Stimulated activated CD4-positive, alpha-beta T cell treated with anti-CD3 and anti-CD28 coated beads, Interleukin-4, amount 100 ng/mL, for 48 hours (primary cell): ENCODE measurements around the gene TP53INP2.
A peak's percentile ranks its signal among the peaks of the same experiment; 100 is the strongest.
"Not testable (repeated sequence)": the region's sequence is repeated elsewhere in the genome, so short reads cannot be mapped to it uniquely, and the experiment has no call there.

Experiments
- DNase-seq, 2 donors: peaks; one replicate each; pipeline ENCODE4 v3.0.0-alpha.2; 2020; ENCODE audit warnings: low read depth in 2 of 2

TP53INP2 gene

DNA sequence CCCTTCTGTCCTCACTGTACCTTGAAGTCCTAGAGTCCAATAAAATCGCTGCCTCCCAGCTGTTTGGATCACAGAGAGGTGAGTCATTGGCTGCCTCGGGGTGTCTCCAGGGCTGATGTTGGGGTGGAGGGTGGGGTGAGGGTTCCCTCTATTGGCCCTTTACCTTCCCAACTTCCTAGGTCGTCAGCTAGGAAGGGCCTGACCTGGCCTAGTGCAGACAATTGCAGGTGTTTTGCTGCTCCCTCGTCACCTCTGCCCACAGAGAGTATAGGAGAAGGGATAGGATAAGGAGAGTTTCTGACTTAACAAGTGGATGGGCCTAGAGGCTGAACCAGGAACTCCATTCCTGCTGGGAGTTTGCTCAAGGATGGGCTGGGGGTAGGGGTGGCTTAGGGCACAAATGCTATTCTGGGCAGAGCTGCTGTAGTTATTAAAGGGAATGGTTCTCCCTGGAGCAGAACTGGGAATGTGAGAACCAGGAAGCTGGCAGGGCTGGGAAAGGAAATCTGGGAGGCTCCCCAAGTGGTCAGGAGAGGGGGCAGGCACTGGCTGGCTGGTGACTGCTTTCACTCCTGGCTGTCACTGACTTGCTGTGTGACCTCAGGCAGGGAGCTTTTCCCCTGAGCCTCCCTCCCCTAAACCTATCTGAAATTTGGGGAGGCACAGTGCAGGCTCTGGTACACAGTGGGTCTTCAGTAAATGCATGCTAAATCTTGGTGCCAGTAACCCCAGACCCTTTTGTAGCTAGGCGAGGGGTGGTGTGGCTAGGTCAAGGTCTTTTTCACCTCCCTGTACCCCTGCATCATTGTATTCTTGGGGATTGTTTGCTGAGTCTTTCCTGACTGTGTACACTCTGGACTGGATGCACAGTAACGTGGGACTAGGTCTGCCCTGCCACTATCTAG lies 1.5 kb downstream of the TP53INP2 start:
- DNase-seq = no peak

DNA sequence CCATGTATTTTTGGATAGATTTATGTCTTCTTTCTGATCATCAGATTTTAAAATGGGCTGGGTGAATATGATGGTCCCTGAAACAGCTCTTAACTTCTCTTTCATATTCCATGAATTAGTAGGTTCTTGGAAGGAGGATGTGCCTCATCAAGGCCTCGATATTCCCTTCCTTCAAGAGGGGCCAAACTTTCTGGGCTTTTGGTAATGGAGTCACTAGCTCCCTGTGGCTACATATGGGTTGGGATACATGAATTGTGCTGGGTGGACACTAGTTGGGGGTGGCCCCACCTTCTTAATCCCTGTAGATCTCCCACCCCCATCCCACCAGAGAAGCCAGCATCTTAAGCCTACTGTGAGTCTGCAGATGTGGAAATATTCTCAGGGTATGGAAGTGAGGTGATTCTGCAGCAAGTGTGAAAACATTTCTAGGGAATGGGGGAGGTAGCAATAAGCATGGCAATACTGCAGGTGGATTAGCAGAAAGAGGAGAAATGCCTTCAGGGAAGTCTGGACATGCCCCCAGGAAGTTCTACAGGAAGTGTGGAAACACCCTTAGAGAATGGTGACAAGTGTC lies 2.2 kb downstream of the TP53INP2 start:
- DNase-seq = no peak

DNA sequence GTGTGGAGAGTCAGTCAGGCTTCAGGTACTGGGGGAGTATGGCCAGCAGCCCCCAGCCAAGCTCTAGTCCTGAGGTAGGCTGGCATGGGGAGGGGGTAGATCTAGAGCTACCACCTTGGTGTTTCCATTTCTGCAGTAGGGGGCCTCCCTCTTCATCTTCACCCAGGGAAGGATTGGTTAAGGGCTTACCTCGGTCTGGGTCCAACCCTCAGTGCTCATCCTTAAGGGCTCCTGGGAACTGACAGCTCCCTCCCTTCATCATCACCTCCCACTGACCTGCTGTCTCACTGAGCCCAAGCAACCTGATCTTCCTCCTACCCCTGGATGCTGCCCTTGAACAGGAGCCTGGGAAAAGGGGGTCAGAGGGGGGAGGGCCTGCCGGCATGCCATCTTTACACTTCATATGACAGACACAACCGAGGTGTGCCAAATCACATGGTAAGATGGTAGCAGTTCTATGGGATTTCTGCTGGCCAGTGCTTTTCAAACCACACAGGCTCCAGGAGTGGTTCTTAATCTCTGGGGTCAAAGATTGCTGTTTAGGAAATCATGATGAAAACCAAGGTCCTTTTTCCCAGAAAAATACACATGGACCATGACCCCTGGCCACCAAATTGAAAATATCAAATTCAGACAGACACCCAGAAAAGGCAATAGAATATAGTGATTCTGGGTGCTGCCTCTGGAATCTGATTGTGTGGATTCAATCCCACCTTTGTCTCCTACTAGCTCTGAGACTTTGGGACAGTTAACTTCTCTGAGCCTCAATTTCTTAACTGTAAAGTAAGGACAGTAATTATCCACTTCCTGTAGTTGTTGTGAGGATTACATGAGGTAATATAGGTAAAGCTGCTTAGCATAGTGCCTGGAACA lies 3.0 kb downstream of the TP53INP2 start:
- DNase-seq = no peak

DNA sequence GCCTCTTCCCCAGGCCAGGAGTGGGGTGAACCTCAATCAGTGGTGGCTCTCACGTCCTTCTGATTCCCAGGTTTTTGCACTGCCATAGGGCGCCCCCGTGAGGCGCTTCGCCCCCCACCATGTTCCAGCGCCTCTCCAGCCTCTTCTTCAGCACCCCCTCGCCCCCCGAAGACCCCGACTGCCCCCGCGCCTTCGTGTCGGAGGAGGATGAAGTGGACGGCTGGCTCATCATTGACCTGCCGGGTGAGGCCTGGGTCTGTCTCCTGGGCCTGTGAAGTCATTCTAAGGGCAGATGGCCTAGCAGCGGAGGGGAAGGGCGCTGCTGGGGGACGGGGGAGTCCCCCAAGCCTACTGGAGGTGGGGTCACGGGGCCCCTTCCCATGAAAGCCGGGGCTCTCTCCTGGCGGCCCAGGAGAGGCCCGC lies 4.5 kb downstream of the TP53INP2 start:
- DNase-seq = peak; percentile 45 to 47

DNA sequence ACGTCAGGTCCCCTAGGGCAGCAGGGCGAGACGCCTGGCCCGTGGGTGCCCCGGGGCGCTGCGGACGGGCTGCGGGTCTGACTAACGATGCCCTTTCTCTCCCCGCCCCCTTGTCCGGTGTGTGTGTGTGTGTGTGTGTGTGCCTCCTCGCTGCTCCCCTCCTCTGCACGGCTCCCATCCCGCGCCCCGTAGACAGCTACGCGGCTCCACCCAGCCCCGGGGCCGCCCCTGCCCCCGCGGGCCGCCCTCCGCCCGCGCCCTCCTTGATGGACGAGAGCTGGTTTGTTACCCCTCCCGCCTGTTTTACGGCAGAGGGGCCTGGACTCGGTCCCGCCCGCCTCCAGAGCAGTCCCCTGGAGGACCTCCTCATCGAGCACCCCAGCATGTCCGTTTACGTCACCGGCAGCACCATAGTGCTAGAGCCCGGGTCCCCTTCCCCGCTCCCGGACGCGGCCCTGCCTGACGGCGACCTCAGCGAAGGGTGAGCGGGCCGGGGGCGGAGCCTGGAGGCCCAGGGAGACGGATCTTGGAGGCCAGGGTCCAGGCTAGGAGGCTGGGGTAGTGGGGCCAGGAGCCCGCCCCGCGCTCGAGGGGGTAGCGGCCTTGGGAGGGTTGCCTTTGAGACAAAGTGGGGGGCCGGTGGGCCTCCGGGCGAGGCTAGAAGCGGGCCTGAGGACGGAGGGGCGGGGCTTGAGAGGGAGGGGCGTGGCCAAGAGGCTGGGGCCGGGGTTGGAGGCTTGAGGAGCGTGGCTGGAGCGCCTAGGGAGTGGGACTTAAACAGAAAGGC lies 5.1 kb downstream of the TP53INP2 start:
- DNase-seq = peak; percentile 79 to 82

DNA sequence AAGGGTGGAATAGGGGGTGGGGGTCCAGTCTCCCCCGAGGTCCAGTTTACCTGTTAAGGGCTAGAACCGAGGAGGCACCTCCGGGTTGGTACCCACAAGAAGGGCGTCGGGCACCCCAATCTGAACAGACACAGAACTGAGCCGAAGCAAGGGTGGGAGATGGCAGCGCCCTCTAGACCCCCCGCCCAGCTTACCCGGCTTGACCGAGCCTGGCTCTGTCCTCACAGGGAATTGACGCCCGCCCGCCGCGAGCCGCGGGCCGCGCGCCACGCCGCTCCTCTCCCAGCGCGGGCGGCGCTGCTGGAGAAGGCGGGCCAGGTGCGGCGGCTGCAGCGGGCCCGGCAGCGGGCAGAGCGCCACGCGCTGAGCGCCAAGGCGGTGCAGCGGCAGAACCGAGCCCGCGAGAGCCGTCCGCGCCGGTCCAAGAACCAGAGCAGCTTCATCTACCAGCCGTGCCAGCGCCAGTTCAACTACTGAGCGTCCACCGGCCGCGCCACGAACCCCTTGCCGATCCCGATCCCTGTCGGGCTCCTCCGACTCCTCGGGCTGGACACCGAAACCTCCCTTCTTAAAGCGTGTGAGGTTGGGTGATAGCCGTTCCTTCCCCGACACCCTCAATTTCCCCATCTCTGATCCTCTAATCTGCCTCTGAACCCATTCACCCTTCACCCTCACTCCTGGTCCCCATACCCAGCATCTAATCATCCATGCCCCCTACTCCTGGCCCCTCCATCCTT lies 5.9 kb downstream of the TP53INP2 start:
- DNase-seq = no peak

DNA sequence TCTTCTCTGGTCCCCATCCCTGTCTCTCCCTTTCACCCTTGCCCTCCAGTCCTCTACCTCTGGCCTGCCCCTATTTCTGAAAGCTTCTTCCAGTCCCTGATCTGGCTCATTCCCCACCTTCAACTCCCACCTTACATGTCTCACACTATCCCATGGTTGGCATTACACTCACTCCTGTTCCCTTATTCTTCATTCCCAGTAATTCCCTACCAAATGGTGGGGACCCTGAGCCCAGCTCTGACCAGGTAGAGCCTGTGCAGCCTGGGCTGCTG lies 6.4 kb downstream of the TP53INP2 start:
- DNase-seq = no peak

DNA sequence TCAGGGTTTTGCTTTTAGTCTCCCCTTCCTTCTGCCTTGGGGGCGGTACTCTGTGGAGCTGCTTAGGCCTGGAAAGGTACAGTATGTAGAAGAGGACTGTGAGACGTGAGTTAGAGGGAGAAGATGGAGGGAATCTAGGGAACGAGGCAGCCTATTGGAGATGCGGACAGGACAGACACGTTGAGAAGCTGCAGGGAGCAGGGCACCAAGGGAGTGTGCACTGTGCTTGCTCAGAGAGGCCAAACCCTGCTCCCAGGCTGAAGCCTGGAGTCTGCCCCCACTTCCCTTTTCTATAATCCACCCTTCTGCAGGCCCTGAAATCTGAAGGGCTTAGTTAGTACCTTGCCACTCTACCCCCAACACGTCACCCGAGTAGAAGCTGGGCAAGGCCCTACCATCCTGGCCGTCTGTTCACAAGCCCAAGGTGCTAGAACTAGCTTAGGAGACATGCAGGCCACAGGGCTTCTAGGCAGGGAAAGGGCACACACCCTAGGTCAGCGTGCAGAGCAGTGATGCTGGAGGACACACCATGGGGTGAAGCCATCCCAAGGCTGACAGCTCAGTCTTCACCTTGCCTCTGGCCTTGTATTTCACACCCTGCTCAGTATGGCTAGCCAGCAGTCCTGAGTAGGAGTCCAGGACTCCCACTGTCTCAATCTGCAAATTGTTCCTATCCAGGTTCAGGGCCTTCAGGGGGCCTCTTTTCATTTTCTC lies 6.9 kb downstream of the TP53INP2 start:
- no peak for DNase-seq

DNA sequence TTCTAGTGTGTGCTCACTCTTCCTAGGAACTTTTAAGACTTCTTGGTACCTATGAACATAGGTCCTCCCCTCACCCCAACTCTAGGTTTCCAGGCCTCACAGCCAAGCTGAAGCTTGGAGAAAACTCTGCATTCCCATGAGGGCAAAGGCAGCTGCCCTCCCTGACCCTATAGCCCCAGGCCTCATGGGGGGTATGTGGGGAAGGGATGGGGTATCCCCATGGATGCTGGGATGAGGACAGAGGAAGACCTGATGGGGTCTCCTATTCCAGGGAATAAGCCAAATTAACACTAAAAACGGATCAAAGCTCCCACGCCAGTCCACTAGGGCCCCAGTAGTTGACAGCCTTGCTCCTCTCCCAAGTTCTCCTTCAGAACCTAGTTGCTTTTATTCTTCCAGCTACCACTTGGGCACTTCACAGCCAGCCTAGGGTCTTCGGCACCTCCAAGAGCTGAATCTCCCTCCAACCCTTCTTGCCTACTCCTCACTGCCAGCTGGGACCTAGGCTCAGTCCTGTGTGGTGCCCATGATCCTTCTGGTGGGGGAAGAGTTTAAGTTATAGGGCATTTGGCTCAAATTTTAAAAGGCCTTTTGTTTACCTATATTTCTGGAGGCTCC lies 7.8 kb downstream of the TP53INP2 start:
- no peak for DNase-seq

DNA sequence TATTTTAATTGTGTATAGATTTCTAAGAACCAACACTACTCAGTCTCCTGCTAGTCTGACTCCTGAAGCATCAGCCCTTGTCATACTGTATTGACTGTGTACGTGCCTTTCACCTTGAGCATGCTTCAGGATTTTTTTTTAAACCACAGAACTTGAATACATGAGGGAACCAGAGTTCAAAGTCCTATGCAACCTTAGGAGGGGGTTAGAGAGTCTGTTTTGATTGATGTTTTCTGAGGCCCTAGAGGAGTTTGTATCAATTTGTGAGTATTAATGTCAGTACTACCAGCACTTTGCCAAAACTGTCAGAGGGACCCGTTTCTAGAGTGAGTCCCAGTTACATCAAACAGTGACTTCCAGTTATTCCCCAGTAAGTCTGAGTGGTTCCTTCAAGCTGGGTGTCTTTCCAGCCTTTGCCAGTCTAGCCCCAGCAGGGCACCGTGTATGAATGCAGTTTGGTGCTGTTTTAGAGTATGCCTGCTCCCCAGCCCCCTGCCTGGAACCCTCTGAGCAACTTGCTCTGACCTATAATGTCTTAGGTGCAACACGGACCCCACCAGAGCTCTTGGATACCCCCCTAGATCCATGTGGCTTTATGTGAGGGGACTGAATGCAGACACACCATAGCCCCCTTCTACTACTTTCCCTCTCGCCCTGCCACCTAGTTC lies 8.5 kb downstream of the TP53INP2 start:
- no peak for DNase-seq

DNA sequence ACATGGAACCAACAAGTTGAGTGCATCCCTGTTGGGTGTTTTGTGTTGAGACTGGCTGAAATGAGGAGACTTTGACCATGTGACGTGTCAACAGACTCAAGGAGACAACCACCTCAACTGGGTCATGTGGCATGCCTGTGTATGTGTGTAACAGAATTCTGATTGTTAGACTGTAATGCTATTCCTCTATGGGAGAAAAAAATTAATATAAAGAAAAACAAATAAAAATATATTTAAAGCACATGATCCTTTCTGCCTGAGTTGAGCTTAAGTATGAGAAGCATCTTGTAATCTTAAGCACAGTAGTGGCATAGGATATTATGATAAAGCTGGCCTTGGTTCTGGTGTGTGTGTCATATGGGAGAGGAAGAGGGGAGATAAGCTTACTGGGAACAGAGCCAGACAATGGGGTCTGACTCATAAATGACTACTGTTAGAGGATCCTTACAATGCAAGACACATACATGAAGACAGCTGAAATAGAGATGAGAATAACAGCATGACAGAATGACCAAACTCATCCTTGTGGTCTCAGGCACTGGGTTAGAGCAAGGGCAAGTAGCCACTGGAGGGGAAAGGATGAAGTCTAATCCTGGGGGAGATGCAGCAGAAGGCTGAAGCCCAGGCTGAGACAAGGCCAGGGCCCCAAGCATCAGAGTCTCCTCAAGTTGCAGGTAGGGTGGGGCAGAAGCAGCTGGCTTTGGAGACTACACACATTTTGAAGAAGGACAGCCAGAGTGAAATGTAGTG lies 9.2 kb downstream of the TP53INP2 start:
- DNase-seq = no peak

DNA sequence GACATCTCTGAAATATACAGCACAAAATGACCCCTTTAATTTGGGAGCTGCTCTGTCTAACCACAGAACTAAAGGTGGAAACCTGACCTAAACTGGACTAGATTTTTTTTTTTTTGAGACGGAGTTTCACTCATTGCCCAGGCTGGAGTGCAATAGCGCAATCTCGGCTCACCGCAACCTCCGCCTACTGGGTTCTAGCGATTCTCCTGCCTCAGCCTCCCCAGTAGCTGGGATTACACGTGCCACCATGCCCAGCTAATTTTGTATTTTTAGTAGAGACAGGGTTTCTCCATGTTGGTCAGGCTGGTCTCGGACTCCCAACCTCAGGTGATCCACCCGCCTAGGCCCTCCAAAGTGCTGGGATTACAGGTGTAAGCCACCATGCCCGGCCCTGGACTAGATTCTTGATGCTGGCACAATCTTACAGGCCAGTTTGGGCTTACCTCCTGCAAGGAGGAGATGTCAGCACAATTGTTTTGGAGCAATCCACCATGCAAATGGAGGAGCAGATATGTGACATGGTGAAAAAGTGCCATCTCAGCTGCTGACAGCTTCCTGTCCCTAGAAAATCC lies 9.9 kb downstream of the TP53INP2 start:
- DNase-seq = not testable (repeated sequence)

DNA sequence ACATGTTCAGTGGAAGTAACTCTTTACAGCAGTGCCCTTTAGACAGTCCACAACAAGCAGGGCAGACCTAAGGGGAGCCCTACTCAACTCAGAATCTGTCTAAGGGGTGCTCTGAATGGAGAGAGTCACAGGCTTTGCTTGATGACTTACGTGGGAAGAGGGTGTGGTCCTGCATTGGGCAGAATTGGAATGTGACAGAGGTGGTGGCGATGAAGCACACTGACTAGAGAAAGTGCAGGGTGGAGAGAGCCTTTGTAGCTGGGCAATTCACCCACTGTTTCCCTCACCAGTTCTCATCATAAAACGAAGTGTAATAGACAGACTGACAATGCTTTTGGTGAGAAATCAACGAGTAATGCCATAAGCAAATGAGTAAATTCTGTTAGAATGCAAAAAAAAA lies 11.2 kb downstream of the TP53INP2 start:
- no peak for DNase-seq

DNA sequence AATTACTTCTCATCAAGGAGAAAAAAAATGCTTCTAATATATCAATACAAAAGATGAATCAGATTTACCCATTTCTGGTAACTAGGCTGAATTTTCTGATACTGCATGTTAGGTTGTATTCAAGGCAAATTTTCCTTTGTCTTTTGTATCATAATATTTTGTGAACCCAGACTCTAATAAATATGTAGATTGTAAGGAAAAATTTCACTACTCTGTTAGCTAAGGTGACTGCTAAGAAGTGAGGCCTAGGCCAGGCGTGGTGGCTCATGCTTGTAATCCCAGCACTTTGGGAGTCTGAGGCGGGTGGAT lies 12.7 kb downstream of the TP53INP2 start:
- DNase-seq = no peak

DNA sequence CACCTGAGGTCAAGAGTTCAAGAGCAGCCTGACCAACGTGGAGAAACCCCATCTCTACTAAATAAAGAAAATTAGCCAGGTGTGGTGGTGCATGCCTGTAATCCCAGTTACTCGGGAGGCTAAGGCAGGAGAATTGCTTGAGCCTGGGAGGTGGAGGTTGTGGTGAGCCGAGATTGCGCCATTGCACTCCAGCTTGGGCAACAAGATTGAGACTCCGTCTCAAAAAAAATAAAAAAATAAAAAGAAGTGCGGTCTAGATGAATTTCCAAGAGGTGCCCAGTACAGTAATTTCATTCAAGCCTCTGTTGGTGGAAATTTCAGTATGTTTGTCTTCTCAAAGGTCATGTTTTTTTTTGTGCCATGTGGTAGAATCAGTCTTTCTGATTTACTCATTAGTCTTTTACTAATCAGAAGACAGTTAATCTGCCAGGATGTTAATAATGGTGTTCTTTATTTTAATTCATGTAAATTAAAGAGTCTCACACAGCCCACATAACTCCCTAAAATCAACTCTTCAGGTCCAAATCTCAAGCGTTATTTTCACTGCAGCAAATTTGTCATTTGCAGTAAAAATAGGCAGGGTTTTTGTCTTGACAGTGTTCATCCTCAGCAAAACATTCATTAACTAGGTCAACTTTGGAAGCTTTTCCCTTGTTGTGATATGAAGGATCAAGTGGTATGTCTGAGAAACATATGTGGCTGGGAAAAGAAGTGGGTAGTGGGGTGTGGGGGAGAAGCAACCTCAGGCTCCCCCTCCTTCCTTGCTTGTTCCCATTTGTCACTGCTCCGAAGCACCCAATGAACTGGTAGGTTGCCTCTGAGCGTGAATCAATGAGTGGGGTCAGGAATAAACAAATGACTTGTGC lies 13.3 kb downstream of the TP53INP2 start:
- no peak for DNase-seq

DNA sequence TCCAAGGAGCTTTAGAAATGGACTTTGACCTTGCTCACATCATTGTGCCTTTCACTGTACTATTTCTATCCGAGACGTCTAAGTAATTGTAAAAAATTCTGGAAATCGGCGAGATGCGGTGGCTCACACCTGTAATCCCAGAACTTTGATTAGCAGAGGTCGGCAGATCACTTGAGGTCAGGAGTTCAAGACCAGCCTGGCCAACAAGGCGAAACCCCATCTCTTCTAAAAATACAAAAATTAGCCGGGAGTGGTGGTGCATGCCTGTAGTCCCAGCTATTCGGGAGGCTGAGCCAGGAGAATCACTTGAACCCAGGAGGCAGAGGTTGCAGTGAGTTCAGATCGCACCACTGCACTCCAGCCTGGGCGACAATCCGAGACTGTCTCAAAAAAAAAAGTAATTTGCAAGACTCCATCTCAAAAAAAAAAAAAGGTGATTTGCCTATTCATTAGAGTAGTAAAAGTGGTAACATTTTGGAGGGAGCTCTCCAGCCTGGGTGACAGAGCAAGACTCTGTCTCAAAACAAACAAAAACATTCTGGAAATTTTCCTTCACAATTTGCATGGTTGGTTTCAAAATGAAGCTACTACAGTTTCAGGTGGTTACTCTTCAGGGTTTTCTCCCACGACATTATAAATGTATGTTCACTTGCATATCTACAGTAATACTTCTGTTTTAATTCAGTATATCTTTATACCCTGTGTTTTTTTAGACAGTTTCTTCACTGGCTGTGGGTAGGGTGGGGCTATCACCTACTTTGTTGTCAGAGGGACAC lies 15.3 kb downstream of the TP53INP2 start:
- DNase-seq = not testable (repeated sequence)

DNA sequence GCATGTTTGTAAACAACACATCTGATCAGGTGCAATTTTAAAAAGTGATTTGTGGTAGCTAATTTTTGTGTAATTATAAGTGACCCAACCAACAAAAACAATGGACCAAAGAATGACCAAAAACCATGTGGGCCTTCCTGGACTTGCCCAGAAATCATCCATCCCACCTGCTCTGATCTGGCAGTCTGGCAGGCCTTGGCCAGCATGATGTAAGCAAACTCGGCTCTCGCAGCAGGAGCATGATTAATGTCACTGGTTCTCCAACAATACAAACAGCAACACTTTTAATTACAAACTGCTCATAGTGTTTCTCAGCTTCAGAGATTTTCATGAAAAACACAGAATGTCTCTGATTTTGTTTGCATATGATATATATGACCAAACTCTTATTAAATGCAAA lies 16.1 kb downstream of the TP53INP2 start:
- no peak for DNase-seq
